Measurements from ENCODE around the gene POLR3K.
A peak's percentile ranks its signal among the peaks of the same experiment; 100 is the strongest.
"Not testable (repeated sequence)": the region's sequence is repeated elsewhere in the genome, so short reads cannot be mapped to it uniquely, and the experiment has no call there.

Gene POLR3K

DNA sequence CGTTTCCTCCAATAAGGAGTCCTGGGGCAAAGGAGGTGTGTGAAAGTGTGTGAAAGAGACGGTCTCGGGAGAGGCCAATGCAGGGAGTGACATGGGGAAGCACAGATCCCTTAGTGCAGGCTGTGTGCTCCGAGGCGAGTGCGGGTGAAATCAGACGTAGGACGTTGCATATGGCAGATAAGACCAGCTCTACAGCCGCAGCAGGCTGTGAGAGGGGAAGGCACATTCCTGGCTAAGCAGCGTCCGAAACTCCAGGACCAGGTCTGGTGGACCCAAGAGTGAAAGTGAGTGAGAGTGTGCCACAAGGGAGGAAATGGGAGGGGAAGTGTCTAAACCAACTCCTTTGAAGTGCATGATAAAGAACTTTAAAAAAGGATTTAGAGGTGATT is 11.3 kb downstream of the POLR3K start:
- no peak for DNase-seq

DNA sequence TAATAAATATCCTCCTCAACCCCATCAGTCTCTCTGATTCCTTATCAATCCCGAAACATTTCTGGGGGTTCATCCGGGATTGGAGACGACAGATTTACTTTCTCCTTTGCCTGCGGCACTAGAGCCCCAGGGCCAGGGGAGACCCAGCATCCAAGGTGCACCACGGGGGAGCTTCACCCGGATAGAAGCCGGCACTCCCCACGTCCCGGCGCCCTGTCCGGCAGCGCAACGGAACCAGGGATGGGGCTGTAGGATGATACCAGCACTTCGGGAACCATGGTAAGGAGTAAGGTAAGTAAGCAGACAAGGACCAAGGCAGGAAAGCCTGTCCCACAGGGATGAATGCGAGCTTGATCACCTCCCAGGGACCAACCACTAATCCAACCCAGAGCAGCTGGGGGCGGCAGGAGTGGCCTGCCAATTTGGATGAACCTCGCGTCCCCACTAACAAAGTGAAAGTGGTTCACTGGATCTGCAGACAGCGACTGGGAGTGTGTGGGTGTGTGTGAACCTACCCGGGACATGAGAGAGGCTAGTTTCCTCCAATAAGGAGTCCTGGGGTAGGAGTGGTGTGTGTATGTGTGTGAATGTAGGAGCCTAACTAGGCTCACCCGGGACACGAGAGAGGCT is 11.9 kb downstream of the POLR3K start:
- DNase-seq = no peak

DNA sequence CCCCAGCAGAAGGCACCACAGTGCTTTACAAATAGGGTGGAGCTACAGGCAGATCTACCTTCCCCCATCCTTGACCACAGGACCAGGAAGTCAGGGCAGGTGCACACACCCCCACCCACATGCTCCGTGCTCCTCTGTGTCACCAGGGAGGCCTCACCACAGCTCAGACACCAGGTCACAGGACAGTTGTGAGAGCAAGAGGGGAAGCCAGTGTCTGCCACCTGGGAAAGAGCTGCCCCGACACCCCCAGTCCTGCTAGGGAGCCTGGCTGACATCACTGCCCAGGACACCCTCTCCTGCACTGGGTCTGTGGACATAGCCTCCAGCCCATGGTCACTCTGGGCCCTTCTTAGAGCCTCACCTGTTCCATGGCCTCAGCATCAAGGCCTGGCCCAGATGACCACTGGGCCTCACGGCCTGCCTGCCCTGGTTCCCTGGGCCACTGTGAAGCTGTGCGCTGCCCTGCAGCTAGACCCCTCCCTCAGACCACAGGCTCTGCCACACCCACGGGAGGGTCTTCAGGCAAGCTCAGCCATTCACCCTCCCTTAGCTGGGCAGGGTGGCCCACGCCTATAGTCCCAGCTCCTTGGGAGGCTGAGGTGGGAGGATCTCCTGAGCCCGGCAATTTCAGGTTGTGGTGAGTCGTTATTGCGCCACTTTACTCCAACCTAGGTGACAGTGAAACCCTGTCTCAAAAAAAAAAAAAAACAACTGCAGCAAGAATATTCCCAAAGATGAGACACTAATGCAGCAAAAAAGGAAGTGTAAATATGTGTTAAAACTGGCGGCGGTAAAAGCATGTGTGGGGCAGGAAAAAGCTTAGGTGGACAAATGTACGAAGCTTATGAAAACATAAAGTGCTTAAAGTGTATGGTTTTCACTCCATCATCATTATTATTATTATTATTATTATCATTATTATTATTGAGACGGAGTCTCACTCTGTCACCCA is 14.2 kb downstream of the POLR3K start:
- no peak for DNase-seq

DNA sequence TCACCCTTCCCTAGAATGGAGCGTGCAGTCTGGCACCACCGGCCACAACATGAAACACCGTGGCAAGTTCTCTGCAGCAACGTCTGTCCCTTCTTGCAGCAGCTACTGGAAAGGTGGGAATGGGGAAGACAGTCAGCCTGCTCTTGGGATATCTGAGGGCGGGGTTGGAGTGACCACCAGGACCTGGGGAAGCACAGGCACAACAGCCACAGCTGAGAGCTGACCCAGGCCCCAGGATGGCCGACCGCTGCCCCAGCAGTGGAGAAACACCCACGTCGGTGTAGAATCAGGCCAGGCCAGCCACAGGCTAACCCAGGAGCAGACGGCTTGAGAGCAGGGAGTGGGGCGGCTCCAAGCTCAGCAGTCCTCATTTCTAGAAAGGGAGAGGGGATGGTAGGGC is 15.2 kb downstream of the POLR3K start:
- not testable (repeated sequence) for DNase-seq

DNA sequence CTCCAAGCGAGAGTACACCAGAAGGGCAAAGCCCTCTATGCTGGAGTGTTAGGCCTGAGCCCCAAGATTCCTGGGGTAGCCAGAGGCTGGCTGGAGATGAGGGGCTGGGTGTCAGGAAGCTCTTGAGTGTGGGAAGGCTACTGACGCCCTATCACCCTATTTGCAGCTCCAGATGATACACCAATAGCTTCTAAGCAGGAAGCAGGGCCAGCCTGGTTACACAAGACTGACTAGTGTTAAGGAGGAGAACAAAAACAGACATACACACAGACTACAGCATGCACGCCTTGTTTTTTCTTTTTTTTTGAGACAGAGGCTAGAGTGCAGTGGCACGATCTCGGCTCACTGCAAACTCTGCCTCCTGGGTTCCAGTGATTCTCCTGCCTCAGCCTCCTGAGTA is 15.9 kb downstream of the POLR3K start:
- DNase-seq = peak; percentile 43 to 64

DNA sequence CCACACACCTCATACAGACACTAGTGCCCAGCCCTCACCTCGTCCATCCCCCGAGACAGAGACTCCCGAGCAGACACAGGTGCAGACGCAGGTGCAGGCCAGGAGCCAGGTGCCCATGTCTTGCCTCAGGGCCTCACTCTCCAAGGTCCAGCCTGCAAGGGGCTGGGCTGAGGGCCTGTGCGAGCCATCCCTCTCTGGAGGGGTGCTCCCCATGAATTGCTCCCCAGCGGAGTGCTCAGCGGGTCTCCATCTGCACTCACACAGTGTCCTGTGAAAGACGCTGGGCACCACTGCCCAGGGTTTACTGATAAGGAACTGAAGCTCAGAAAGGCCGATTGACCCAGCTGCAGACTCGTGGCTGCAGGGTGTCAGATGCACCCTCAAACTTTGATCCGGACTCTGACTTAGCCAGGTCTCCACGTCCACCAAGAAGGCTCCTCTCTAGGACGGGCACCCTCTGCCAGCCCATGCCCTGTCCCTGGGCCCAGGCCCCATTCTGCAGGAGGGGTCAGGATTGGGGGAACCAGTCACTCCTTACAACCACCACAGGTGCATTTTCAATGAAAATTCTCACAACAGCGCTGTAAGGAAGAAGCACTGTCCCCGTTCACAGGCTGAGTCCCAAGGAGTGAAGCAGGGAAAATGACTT is 16.9 kb downstream of the POLR3K start:
- no peak for DNase-seq

DNA sequence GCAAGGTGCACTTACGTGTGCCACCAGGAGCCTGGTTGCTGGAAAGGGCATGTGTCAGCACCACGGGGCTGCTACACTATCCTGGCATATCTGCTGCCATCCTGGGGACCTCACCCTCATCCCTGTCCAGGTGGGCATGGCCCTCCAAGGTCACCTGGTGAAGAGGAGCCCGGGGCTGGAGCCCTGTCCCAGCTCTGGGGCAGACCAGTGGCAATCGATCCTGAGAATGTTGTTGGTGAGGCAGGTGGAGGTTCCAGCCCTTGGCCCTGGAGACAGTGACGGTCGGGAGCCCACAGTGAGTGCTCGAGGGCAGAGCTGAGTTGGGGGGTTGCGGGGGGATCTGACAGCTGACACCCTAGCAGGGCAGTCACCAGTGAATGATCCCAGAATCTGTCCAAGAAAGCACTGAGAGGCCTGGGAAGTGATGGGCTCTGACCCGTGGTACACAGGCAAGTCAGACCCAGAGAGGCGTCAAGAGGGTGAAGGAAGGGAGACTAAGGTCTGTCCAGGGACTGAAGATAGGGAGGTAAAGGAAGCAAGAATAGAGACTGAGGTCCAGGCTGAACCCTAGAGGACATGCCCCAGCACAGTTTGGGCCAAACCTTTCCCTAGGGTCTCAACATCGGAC is 17.6 kb downstream of the POLR3K start:
- no peak for DNase-seq

DNA sequence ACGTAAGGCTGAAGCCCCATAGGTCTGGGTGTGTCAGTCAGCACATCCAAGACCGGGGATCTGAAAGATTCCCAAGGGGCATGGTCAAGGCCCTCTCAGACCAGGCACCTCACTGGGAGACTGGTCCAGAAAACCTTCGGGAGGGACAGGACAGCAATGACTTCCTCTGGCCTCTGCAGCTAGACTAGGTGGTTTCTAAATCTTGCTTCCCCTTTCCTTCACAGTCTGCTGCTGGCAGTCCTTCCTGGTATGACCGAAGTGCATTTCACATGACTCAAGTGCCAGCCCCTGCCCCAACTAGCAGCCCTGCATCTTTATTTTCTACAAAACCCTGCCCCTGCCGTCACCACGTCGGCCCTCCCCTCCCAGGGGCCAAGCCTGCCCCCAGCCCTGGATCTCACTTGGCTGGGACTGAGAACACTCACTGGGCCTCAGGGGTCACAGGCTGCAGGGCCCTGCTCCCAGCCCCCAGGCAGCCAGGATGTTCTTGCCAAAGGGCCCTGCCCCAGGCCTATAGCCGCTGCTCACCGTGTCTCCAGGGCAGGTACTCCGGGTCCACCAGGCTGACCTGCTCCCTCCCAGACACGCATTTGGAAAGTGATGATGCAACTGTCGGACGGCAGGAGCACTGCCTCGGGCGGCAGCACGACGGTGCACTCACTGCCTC is 18.3 kb downstream of the POLR3K start:
- peak; percentile 69 to 78 for DNase-seq

DNA sequence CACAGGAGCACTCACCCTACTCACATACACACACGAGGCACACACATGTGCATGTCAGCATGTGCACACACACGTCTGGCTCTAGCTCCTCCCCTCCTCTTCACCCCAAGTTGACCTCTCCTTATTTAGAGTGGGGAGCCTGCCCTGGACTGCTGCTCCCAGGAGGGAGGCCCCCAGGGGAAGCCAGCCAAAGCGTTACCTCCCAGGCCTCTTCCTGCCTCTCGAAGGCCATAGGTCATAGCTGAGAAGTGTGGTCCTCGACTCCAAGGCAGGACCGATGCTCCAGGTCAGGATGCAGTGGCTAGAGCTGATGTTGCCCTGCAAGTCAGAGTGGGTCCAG is 18.8 kb downstream of the POLR3K start:
- no peak for DNase-seq

DNA sequence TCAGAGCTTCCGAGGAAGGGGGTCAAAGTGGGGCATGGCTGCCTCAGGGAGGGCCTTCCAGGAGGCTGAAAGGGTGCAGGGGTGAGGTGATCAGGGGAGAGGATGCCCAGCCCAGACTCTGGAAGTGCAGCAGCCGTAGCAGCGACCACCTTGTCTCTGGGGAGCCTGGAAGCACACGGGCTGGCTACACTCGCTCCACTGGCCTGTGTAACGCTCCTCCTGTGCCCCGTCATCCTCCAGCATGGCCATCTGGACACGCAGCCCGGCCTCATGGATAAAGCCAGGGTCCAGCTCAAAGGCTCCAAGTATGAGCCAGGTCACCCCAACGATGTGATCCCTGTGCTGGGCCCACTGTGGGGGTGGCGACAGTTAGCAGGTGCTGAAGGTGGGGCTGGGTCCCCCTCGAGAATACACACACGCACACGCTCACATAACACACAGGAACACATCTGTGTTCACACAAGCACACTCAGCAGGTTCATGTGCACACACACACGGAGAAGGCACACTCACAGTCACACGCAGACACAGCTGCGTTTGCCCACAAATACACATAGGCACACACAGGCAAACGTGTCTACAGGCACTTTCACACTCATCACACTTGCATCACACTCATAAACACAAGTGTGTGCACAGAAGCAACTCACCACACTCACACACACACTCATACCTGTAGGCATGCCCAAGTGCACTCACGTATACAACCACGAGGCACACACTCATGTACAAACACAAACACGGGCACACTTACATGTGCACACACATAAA is 19.3 kb downstream of the POLR3K start:
- DNase-seq = no peak

DNA sequence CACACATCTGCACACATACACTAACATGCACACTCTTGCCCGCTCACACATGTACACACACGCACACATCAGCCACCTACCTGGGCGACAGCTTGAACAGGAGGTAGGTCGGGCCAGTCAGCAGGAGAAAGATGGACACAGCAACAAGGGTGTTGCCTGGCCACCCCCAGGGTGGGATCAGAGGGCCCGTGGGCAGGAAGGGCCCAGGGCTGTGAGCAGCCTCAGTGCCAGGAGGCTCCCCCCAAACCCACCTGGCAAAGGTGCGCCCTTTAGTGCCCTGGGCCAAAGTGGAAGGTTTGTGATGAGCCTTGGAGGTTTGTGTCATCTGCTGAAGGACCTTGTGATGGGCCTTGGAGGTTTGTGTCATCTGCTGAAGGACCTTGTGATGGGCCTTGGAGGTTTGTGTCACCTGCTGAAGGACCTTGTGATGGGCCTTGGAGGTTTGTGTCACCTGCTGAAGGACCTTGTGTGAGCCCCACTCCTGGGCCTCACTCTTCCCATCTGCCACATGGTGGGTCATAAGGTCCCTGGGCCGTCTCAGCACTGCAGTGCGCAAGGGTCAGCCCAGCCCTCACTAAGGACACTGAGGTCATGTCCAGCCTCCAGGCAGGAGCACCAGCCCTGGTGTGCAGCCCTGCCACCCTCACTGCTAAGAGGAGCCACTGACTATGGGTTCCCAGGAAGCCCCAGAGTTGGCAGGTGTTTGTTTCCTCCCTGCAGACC is 20.1 kb downstream of the POLR3K start:
- not testable (repeated sequence) for DNase-seq

DNA sequence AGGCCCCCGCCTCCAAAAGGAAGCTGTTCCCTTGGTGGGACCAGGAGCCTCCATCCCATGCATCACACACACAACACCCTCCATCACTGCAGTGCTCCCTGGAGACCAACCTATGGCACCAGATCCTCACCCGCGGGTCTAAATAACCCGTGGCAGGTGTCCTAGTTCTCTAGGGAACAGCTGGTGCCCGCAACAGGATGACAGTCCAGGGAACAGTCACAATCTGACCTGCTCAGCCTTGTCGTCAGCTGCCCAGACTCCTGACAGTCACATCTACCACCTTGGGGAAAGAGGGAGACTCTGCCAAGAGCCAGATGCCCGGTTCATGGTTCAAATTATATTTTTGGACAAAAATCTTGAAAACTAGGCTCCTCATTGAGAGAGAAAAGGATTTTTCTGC is 22.8 kb downstream of the POLR3K start:
- DNase-seq = not testable (repeated sequence)

DNA sequence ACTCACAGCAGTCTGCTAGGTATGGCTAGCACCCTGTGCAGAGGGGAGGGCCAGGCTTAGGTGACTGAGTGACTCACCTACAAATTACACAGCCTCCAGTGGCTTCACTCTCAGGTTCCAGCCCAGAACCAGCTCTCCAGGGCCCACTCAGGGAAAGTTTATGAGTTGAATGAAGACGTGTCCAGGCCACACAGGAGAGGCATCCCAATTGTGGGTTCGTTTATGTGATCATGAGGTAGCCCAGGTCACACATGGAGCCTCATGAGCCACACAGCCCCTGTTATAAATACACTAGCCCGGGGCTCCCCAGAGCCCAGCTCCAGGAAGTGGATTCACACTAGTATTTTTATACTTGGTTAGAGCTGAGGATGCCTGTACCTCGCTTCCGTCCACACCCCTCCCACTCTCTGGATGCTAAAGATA is 27.5 kb downstream of the POLR3K start:
- DNase-seq = not testable (repeated sequence)

DNA sequence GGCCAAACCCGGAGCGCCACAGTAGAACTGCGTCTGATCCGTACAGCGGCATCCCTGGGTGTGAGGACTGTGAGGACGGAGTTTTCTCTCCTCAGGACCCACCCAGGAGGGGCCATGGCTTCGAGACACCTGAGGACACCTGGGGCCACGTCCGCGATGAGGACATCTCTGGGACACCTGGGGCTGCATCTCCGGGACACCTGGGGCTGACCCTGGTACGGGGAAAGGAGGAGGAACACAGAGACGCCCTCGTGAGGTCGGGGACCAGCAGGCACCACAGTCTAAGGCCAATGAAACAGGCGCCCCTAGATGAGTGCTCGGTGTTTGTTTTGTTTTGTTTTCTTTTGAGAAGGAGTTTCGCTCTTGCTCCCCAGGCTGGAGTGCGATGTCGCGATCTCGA is 29.3 kb downstream of the POLR3K start:
- not testable (repeated sequence) for DNase-seq

DNA sequence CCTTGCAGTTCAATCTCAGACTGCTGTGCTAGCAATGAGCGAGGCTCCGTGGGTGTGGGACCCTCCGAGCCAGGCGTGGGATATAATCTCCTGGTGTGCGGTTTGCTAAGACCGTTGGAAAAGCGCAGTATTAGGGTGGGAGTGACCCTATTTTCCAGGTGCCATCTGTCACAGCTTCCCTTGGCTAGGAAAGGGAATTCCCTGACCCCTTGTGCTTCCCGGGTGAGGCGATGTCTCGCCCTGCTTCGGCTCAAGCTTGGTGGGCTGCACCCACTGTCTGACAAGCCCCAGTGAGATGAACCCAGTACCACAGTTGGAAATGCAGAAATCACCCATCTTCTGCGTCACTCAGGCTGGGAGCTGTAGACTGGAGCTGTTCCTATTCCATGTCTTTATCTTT is 32.5 kb downstream of the POLR3K start:
- DNase-seq = not testable (repeated sequence)

DNA sequence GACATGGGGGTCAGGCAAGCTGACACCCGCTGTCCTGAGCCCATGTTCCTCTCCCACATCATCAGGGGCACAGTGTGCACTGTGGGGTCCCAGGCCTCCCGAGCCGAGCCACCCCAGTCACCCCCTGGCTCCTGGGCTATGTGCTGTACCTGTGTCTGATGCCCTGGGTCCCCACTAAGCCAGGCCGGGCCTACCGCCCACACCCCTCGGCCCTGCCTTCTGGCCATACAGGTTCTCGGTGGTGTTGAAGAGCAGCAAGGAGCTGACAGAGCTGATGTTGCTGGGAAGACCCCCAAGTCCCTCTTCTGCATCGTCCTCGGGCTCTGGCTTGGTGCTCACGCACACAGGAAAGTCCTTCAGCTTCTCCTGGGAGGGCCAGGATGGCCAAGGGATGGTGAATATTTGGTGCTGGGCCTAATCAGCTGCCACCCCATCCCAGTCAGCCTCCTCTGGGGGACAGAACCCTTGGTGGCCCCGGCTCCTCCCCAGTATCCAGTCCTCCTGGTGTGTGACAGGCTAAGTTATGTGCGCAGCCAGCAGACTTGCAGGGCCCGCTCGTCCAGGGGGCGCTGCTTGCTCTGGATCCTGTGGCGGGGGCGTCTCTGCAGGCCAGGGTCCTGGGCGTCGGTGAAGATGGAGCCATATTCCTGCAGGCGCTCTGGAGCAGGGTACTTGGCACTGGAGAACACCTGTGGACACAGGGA is 36.2 kb downstream of the POLR3K start:
- DNase-seq = not testable (repeated sequence)

DNA sequence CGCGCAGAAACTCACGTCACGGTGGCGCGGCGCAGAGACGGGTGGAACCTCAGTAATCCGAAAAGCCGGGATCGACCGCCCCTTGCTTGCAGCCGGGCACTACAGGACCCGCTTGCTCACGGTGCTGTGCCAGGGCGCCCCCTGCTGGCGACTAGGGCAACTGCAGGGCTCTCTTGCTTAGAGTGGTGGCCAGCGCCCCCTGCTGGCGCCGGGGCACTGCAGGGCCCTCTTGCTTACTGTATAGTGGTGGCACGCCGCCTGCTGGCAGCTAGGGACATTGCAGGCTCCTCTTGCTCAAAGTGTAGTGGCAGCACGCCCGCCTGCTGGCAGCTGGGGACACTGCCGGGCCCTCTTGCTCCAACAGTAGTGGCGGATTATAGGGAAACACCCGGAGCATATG is 42.6 kb downstream of the POLR3K start:
- not testable (repeated sequence) for DNase-seq

DNA sequence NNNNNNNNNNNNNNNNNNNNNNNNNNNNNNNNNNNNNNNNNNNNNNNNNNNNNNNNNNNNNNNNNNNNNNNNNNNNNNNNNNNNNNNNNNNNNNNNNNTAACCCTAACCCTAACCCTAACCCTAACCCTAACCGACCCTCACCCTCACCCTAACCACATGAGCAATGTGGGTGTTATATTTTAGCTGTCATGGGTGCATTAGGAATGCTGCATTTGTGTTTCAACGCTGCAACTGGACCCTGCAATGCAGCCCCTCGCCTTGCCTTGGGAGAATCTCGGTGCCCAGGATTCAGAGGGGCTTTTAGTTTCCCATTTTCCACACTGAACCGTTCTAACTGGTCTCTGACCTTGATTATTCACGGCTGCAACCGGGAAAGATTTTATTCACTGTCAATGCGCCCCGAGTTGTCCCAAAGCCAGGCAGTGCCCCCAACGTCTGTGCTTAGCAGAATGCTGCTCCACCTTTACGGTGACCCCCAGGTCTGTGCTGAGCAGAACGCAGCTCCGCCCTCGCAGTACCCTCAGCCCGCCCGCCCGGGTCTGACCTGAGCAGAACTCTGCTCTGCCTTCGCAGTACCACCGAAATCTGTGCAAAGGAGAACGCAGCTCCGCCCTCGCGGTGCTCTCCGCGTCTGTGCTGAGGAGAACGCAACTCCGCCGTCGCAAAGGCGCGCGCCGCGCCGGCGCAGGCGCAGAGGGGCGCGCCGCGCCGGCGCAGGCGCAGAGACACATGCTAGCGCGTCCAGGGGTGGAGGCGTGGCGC is 43.3 kb downstream of the POLR3K start:
- DNase-seq = no peak
